Prostate gland (tissue), 2 donors: ENCODE data around the gene HMG20B.

Experiments used
- POLR2A ChIP-seq: fragments of 450-650 bp; IDR thresholded peaks from one replicate; pipeline ENCODE4 v1.6.1; 2016; ENCODE audit warnings: antibody characterized with exemption, mild to moderate bottlenecking
- POLR2AphosphoS5 ChIP-seq: sonication (generic); formaldehyde crosslinking; IDR thresholded peaks from one replicate; pipeline ENCODE4 v1.6.1; 2017; ENCODE audit warnings: antibody characterized with exemption
- TF ChIP-seq, protein P1 (sequence below), 4 experiments: fragments of 200-600 bp in 2 of 4; fragments of 450-650 bp in 2 of 4; sonication (generic) in 2 of 4; IDR thresholded peaks; 1 replicate in 3 of 4; 2 replicates in 1 of 4; pipeline ENCODE4 v1.5.1; 2016 to 2019; ENCODE audit warnings: antibody characterized with exemption in 4 of 4, mild to moderate bottlenecking in 2 of 4, moderate library complexity in 2 of 4

DNA sequence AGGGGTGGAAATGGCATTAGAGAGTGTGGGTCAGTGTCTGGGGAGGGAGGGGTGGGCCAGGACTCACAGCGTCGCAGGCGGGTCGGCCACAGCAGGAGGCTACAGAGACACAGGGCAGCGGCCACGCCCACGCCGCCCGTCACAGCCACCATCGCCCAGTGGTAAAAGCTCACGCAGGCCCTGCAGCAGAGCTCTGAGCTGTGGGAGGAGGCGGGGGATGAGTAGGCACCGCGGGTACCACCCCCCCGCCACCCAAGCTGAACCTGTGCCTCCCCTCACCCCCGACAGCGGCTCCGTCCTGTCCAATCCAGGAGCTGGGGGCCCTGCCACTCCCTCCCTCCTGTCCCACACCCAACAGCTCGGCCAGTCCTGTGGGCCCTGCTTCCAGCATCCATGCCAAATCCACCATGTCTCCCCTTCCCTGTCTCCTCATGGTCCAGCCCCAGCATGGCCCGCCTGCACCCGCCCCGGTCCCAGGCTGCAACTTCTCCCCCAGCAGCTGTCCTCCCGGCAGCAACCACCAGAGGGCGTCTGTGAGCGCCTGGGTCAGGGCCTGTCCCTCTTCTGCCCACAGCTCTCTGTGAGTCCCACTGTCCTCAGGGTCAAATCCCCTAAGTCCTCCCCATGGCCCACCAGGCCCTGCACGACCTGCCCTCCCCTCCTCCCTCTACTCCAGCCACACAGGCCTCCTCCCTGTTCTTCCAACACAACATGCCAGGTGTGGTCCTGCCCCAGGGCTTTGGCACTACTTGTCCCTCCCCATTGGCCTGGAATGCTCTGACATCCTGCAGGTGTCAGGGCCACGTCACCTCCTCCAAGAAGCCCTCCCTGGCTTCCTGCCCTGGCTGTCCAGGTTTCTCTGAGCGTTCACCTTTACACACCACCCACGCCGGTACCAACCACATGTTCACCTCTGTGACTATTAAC lies 27.7 kb upstream of the HMG20B start:
- TF ChIP-seq, protein P1, sequence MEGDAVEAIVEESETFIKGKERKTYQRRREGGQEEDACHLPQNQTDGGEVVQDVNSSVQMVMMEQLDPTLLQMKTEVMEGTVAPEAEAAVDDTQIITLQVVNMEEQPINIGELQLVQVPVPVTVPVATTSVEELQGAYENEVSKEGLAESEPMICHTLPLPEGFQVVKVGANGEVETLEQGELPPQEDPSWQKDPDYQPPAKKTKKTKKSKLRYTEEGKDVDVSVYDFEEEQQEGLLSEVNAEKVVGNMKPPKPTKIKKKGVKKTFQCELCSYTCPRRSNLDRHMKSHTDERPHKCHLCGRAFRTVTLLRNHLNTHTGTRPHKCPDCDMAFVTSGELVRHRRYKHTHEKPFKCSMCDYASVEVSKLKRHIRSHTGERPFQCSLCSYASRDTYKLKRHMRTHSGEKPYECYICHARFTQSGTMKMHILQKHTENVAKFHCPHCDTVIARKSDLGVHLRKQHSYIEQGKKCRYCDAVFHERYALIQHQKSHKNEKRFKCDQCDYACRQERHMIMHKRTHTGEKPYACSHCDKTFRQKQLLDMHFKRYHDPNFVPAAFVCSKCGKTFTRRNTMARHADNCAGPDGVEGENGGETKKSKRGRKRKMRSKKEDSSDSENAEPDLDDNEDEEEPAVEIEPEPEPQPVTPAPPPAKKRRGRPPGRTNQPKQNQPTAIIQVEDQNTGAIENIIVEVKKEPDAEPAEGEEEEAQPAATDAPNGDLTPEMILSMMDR (IDR thresholded peaks at IDR 0.05): peak; percentile 76 to 94 (median 90)
- peak; percentile 35 for TF ChIP-seq POLR2AphosphoS5
- TF ChIP-seq POLR2A: no peak
